AG04449 (cell line): ENCODE measurements around the gene ABCC10.

ENCODE experiments used
- CTCF ChIA-PET: fragments of 350-600 bp; formaldehyde crosslinking; extraction: SDS; loops from one replicate; lab custom pipeline; 2021; ENCODE audit warnings: antibody characterized with exemption; lab: Yijun Ruan, JAX
- POLR2A ChIA-PET: fragments of 400-600, 350-600 bp; formaldehyde crosslinking; extraction: SDS; loops from one replicate; lab custom pipeline; 2020; ENCODE audit warnings: antibody characterized with exemption, inconsistent platforms; lab: Yijun Ruan, JAX
- DNase-seq: peaks from one replicate; pipeline ENCODE4 v3.0.0-alpha.2; 2010; ENCODE audit warnings: low read depth, low spot score
- H3K4me3 ChIP-seq: 2 replicates; pipeline ENCODE4 v1.5.1; 2011; ENCODE audit warnings: low read depth, mild to moderate bottlenecking, control low read depth, low read length
- TF ChIP-seq, protein P1 (sequence below): IDR thresholded peaks from one replicate; pipeline ENCODE4 v1.5.1; 2011; ENCODE audit warnings: mild to moderate bottlenecking, moderate library complexity, low read length, control low read depth, inconsistent platforms; ENCODE audit not compliant: insufficient read depth; ENCODE audit errors: missing control alignments

The ABCC10 gene

GRCh38 chr6:43447604-43448003, 20.3 kb downstream of the ABCC10 start:
- TF ChIP-seq, protein P1, sequence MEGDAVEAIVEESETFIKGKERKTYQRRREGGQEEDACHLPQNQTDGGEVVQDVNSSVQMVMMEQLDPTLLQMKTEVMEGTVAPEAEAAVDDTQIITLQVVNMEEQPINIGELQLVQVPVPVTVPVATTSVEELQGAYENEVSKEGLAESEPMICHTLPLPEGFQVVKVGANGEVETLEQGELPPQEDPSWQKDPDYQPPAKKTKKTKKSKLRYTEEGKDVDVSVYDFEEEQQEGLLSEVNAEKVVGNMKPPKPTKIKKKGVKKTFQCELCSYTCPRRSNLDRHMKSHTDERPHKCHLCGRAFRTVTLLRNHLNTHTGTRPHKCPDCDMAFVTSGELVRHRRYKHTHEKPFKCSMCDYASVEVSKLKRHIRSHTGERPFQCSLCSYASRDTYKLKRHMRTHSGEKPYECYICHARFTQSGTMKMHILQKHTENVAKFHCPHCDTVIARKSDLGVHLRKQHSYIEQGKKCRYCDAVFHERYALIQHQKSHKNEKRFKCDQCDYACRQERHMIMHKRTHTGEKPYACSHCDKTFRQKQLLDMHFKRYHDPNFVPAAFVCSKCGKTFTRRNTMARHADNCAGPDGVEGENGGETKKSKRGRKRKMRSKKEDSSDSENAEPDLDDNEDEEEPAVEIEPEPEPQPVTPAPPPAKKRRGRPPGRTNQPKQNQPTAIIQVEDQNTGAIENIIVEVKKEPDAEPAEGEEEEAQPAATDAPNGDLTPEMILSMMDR: no peak
- no peak overlapping the region for H3K4me3 ChIP-seq
- POLR2A ChIA-PET: no interaction called here
- no peak for DNase-seq
- CTCF ChIA-PET: interaction anchor here (0.9 to 6.1 kb wide), 4 partner anchors 20 to 59 kb away, joined by 3 to 33 read pairs (median 4); partner anchors contain the start of gene ABCC10

DNA sequence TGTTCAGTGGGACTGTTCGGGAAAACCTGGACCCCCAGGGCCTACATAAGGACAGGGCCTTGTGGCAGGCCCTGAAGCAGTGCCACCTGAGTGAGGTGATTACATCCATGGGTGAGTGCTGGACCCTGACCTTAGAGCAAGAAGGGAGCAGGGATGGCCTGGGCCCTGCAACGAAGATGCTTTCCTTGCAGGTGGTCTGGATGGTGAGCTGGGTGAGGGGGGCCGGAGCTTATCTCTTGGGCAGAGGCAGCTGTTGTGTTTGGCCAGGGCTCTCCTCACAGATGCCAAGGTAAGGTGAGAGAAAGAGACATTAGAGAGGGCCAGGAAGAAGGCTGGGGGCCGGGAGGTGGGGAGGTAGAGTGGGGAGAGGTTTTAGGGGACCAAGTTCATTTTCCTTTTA, 21.6 kb downstream of the ABCC10 start:
- ChIA-PET POLR2A (interaction anchor here (0.6 kb wide), 1 partner anchor 61 kb away, joined by 3 read pairs; the partner anchor contains the start of gene LRRC73), CTCF (interaction anchor here (0.7 to 6.1 kb wide), 5 partner anchors 9 to 185 kb away, joined by 3 to 33 read pairs (median 5); partner anchors contain the start of gene ABCC10)
- no peak for DNase-seq
- H3K4me3 ChIP-seq: no peak overlapping the region
- TF ChIP-seq, protein P1: no peak

GRCh38 chr6:43450699-43451131, 23.4 kb downstream of the ABCC10 start:
- H3K4me3 ChIP-seq: no peak overlapping the region
- no peak for DNase-seq
- ChIA-PET POLR2A (no interaction called here), CTCF (interaction anchor here (0.8 to 6.1 kb wide), 4 partner anchors 11 to 56 kb away, joined by 3 to 33 read pairs (median 10); no protein-coding TSS in a partner anchor)
- TF ChIP-seq, protein P1: no peak

GRCh38 chr6:43451348-43451747, 24.0 kb downstream of the ABCC10 start:
- POLR2A ChIA-PET: no interaction called here
- CTCF ChIA-PET: interaction anchor here (0.8 to 6.1 kb wide), 4 partner anchors 11 to 55 kb away, joined by 3 to 33 read pairs (median 10); no protein-coding TSS in a partner anchor
- TF ChIP-seq, protein P1: no peak
- H3K4me3 ChIP-seq: no peak overlapping the region
- DNase-seq: no peak

- TF ChIP-seq, protein P1: no peak
- ChIA-PET POLR2A (no interaction called here), CTCF (interaction anchor here (0.8 to 6.4 kb wide), 7 partner anchors 8 to 54 kb away, joined by 3 to 169 read pairs (median 33); partner anchors contain the start of gene LRRC73)
- DNase-seq: no peak
- H3K4me3 ChIP-seq: no peak overlapping the region
These were observed 24.6 kb downstream of the ABCC10 start for GRCh38 chr6:43451939-43452338.

DNA sequence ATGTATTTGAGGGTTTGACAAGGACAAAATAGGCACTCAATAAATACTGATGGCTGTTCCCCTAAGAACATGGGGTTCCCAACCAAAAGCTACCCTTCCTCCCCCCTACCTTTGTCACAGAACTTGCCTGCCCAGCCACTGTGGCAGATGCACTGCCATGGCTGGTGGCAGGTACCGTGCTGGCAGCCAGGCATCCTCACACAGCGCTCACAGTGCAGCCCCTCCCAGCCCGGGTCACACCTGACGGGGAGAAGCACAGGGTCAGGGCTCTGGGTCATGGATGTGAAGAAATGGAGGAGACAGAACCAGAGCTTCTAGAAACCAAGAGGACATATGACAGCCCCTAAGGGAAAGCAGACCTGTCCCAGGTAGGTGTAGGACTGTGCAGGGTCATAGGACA, 25.6 kb downstream of the ABCC10 start:
- H3K4me3 ChIP-seq: no peak overlapping the region
- TF ChIP-seq, protein P1: no peak
- ChIA-PET POLR2A (interaction anchor here (1.0 kb wide), 1 partner anchor 55 kb away, joined by 4 read pairs; no protein-coding TSS in a partner anchor), CTCF (interaction anchor here (0.8 to 6.4 kb wide), 9 partner anchors 9 to 59 kb away, joined by 3 to 169 read pairs (median 10); partner anchors contain the start of genes ABCC10 and LRRC73)
- DNase-seq: no peak
